GM18526 (cell line): ENCODE results near the gene CLEC4E.

Experiments used
- POLR2A ChIP-seq: IDR thresholded peaks from 3 replicates; pipeline ENCODE4 v1.6.1; 2011; ENCODE audit not compliant: insufficient read length; ENCODE audit errors: extremely low read depth

The CLEC4E gene

GRCh38 chr12:8491646-8492530 lies 48.8 kb downstream of the CLEC4E start:
- no peak for TF ChIP-seq POLR2A
